H9 (cell line): Measurements from ENCODE around the gene PHGDH. TPM values are rescaled to one million over a fixed set of nuclear protein-coding genes. Genes with fewer than 3 reads are reported as not detected.

ENCODE experiments used
- DNase-seq: peaks from one replicate; pipeline ENCODE4 v3.0.0-alpha.2; 2017
- H2AFZ ChIP-seq: one replicate; pipeline ENCODE4 v1.6.1; 2013; ENCODE audit warnings: mild to moderate bottlenecking, low read length, control low read depth, moderate library complexity
- H2AK5ac ChIP-seq: 2 replicates; pipeline ENCODE4 v1.6.1; 2013; ENCODE audit warnings: low read length, control low read depth, mixed read lengths; ENCODE audit not compliant: insufficient read length
- H2BK120ac ChIP-seq: one replicate; pipeline ENCODE4 v1.6.1; 2013; ENCODE audit warnings: low read depth, mild to moderate bottlenecking, low read length, control low read depth, inconsistent platforms; ENCODE audit not compliant: poor library complexity, severe bottlenecking
- H2BK12ac ChIP-seq: 2 replicates; pipeline ENCODE4 v1.6.1; 2013; ENCODE audit warnings: low read length, control low read depth, mixed read lengths, low read depth; ENCODE audit not compliant: insufficient read length
- H2BK15ac ChIP-seq: 2 replicates; pipeline ENCODE4 v1.6.1; 2013; ENCODE audit warnings: low read depth, low read length, control low read depth
- H2BK20ac ChIP-seq: one replicate; pipeline ENCODE4 v1.6.1; 2013; ENCODE audit warnings: low read depth, mild to moderate bottlenecking, low read length, control low read depth, inconsistent platforms; ENCODE audit not compliant: poor library complexity, severe bottlenecking
- H2BK5ac ChIP-seq: 2 replicates; pipeline ENCODE4 v1.6.1; 2013; ENCODE audit warnings: low read length, control low read depth, mixed read lengths; ENCODE audit not compliant: insufficient read length
- H3K14ac ChIP-seq: 2 replicates; pipeline ENCODE4 v1.6.1; 2013; ENCODE audit warnings: low read length, control low read depth; ENCODE audit not compliant: insufficient read depth
- H3K18ac ChIP-seq: 2 replicates; pipeline ENCODE4 v1.6.1; 2013; ENCODE audit warnings: low read depth, mild to moderate bottlenecking, mixed read lengths, low read length, control low read depth; ENCODE audit not compliant: insufficient read length
- H3K23ac ChIP-seq: 2 replicates; pipeline ENCODE4 v1.6.1; 2013; ENCODE audit warnings: low read length, control low read depth, mixed read lengths, low read depth; ENCODE audit not compliant: insufficient read length
- H3K23me2 ChIP-seq: 2 replicates; pipeline ENCODE4 v1.6.1; 2013; ENCODE audit warnings: low read depth, mild to moderate bottlenecking, mixed read lengths, low read length, control low read depth; ENCODE audit not compliant: insufficient read length, poor library complexity, severe bottlenecking
- H3K27ac ChIP-seq: 2 replicates; pipeline ENCODE4 v1.5.1; 2013; ENCODE audit warnings: low read length, control low read depth, mixed read lengths, low read depth; ENCODE audit not compliant: insufficient read length
- H3K27me3 ChIP-seq: 2 replicates; pipeline ENCODE4 v1.6.1; 2013; ENCODE audit warnings: low read length, control low read depth, inconsistent platforms; ENCODE audit not compliant: insufficient read depth
- H3K4ac ChIP-seq: 2 replicates; pipeline ENCODE4 v1.6.1; 2013; ENCODE audit warnings: low read depth, mild to moderate bottlenecking, control low read depth, inconsistent platforms, low read length, moderate library complexity
- H3K4me1 ChIP-seq: 2 replicates; pipeline ENCODE4 v1.6.1; 2013; ENCODE audit warnings: low read length, control low read depth, inconsistent platforms; ENCODE audit not compliant: insufficient read depth
- H3K4me2 ChIP-seq: 2 replicates; pipeline ENCODE4 v1.6.1; 2013; ENCODE audit warnings: low read length, control low read depth, mixed read lengths; ENCODE audit not compliant: insufficient read length, insufficient read depth
- H3K56ac ChIP-seq: 2 replicates; pipeline ENCODE4 v1.6.1; 2013; ENCODE audit warnings: low read depth, mild to moderate bottlenecking, mixed read lengths, low read length, control low read depth; ENCODE audit not compliant: insufficient read length
- H3K79me1 ChIP-seq: 2 replicates; pipeline ENCODE4 v1.6.1; 2013; ENCODE audit warnings: low read depth, mild to moderate bottlenecking, moderate library complexity, low read length, control low read depth, inconsistent platforms; ENCODE audit not compliant: insufficient read depth, poor library complexity, severe bottlenecking
- H3K79me2 ChIP-seq: 2 replicates; pipeline ENCODE4 v1.6.1; 2013; ENCODE audit warnings: low read length, control low read depth, inconsistent platforms; ENCODE audit not compliant: insufficient read depth
- H3K9ac ChIP-seq: 2 replicates; pipeline ENCODE4 v1.6.1; 2013; ENCODE audit warnings: low read length, control low read depth, mixed read lengths; ENCODE audit not compliant: insufficient read length; ENCODE audit errors: extremely low read depth
- H3K9me3 ChIP-seq: one replicate; pipeline ENCODE4 v1.6.1; 2013; ENCODE audit warnings: low read depth, low read length, inconsistent platforms; ENCODE audit not compliant: control insufficient read depth
- H3T11ph ChIP-seq: one replicate; pipeline ENCODE4 v1.6.1; 2013; ENCODE audit warnings: mild to moderate bottlenecking, low read length, control low read depth, inconsistent platforms
- H4K20me1 ChIP-seq: one replicate; pipeline ENCODE4 v1.6.1; 2013; ENCODE audit not compliant: control insufficient read depth, insufficient read length, insufficient read depth
- H4K5ac ChIP-seq: 2 replicates; pipeline ENCODE4 v1.6.1; 2013; ENCODE audit warnings: low read depth, mild to moderate bottlenecking, mixed read lengths, low read length, control low read depth; ENCODE audit not compliant: insufficient read length
- H4K8ac ChIP-seq: replicated peaks from 2 replicates; pipeline ENCODE4 v1.6.1; 2013; ENCODE audit warnings: low read length, control low read depth, mixed read lengths, low read depth; ENCODE audit not compliant: insufficient read length
- H4K91ac ChIP-seq: 2 replicates; pipeline ENCODE4 v1.6.1; 2013; ENCODE audit warnings: low read depth, mild to moderate bottlenecking, moderate library complexity, mixed read lengths, low read length, control low read depth; ENCODE audit not compliant: insufficient read length
- H3K27ac Mint-ChIP-seq, 3 experiments: 2 replicates in 2 of 3; 3 replicates in 1 of 3; pipeline ENCODE4 v1.8.0; 2020 to 2021; ENCODE audit warnings: mixed read lengths in 3 of 3, mild to moderate bottlenecking in 1 of 3, moderate library complexity in 1 of 3
- H3K27me3 Mint-ChIP-seq: 2 replicates; pipeline ENCODE4 v1.8.0; 2021; ENCODE audit warnings: low read depth, mild to moderate bottlenecking, moderate library complexity, mixed read lengths
- H3K36me3 Mint-ChIP-seq, 3 experiments: 2 replicates in 2 of 3; 3 replicates in 1 of 3; pipeline ENCODE4 v1.8.0; 2020 to 2021; ENCODE audit warnings: low read depth in 3 of 3, mixed read lengths in 3 of 3; ENCODE audit not compliant: insufficient read depth in 1 of 3
- H3K4me1 Mint-ChIP-seq, 2 experiments: 2 replicates each; pipeline ENCODE4 v1.8.0; 2020; ENCODE audit warnings: mixed read lengths in 2 of 2
- H3K4me3 Mint-ChIP-seq, 2 experiments: 2 replicates in 1 of 2; 3 replicates in 1 of 2; pipeline ENCODE4 v1.8.0; 2020 to 2021; ENCODE audit warnings: mild to moderate bottlenecking in 2 of 2, mixed read lengths in 2 of 2, moderate library complexity in 1 of 2
- H3K9me3 Mint-ChIP-seq, 2 experiments: 2 replicates in 1 of 2; 3 replicates in 1 of 2; pipeline ENCODE4 v1.8.0; 2020; ENCODE audit warnings: mild to moderate bottlenecking in 2 of 2, mixed read lengths in 2 of 2, moderate library complexity in 1 of 2
- WGBS: extraction: QIAGEN DNeasy Blood & Tissue Kit; methylation state at CpG from one replicate; pipeline ENCODE4 v1.1.7; 2013; ENCODE audit warnings: missing lambda C conversion rate, low lambda C conversion rate, mixed read lengths; ENCODE audit not compliant: insufficient read length; ENCODE audit errors: extremely low coverage; 5-methylcytosine and 5-hydroxymethylcytosine counted together
- total RNA-seq: library from RNA; stranded (reverse); gene quantifications from 2 replicates; pipeline ENCODE4 v1.2.1, GENCODE V29; 2021
- TF ChIP-seq, protein P1 (sequence below): fragments of 200-600 bp; sonication (generic); conservative IDR thresholded peaks from 3 replicates; pipeline ENCODE4 v1.8.0; 2021; ENCODE audit warnings: antibody characterized with exemption, mild to moderate bottlenecking

The PHGDH gene
- total RNA-seq, 1 experiment from 2014 or later = 458 TPM

DNA sequence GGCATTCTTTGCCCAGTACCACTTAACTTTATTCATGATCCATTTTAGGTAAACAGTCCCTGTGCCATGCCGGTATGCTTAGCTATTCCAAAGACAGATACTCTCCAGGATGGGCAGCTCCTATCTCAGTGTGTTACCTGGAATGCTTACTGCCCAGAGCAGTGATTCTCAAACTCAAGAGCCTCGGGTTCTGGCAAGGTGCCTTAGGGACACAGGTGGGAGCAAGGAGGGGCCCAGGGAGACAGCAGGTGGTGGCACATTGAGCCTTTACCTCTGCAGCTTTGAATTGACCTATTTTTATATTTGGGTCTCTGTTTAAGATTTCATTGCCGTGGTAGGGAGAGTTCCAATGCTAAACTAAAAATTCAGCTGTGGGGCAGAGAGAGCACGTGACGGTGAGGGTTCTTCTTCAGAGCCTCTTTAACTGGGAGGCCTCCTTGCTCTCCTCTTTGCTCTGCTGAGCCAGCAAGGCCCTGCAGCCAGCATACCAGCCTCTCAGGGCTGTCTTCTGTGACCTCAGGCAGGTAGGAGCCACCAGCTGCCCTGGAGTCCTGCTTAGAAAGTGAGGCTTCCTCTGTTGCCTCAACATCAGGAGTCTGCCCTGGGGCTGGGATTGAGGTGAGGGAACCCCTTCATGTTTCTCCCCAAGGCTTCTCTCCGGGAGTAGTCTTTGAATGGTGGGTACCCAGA is 20.2 kb downstream of the PHGDH start:
- Histone ChIP-seq H3T11ph (no peak overlapping the region), H3K27ac (no peak overlapping the region), H3K56ac (no peak overlapping the region), H3K79me1 (peaks cover 14% of the 10 kb centered on the region), H3K18ac (no peak overlapping the region), H4K20me1 (peaks cover 5% of the 10 kb centered on the region), H3K79me2 (no peaks in the 10 kb centered on the region), H4K91ac (no peak overlapping the region), H2BK15ac (no peak overlapping the region), H2AFZ (no peak overlapping the region), H4K8ac (no peak overlapping the region), H3K14ac (no peak overlapping the region), H3K4me1 (no peaks in the 10 kb centered on the region; the same call in 1 of the 2 replicates), H2BK120ac (no peak overlapping the region), H3K4ac (no peak overlapping the region), H2BK12ac (no peak overlapping the region), H2AK5ac (no peak overlapping the region), H3K23ac (no peak overlapping the region), H3K27me3 (no peaks in the 10 kb centered on the region), H4K5ac (no peak overlapping the region), H2BK5ac (no peak overlapping the region), H3K4me2 (no peak overlapping the region), H3K23me2 (no peaks in the 10 kb centered on the region), H2BK20ac (no peak overlapping the region), H3K9me3 (no peaks in the 10 kb centered on the region), H3K9ac (no peak overlapping the region)
- no peak overlapping the region for H3K4me3 Mint-ChIP-seq
- TF ChIP-seq, protein P1, sequence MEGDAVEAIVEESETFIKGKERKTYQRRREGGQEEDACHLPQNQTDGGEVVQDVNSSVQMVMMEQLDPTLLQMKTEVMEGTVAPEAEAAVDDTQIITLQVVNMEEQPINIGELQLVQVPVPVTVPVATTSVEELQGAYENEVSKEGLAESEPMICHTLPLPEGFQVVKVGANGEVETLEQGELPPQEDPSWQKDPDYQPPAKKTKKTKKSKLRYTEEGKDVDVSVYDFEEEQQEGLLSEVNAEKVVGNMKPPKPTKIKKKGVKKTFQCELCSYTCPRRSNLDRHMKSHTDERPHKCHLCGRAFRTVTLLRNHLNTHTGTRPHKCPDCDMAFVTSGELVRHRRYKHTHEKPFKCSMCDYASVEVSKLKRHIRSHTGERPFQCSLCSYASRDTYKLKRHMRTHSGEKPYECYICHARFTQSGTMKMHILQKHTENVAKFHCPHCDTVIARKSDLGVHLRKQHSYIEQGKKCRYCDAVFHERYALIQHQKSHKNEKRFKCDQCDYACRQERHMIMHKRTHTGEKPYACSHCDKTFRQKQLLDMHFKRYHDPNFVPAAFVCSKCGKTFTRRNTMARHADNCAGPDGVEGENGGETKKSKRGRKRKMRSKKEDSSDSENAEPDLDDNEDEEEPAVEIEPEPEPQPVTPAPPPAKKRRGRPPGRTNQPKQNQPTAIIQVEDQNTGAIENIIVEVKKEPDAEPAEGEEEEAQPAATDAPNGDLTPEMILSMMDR = no peak
- peaks cover 78 to 94% (median 89%) of the 10 kb centered on the region in 3 experiments for H3K36me3 Mint-ChIP-seq
- H3K27me3 Mint-ChIP-seq = no peaks in the 10 kb centered on the region
- H3K9me3 Mint-ChIP-seq = no peaks in the 10 kb centered on the region
- no peak for DNase-seq
- H3K4me1 Mint-ChIP-seq = peaks cover 7 to 10% of the 10 kb centered on the region in 2 experiments
- WGBS = no CpG with 5 or more reads among the region's 6 CpGs
- peak overlapping the region in 1 of 3 experiments; percentile 73; a peak in 2 of 7 replicates for H3K27ac Mint-ChIP-seq
